Caco-2 (cell line): Measurements from ENCODE around the gene TAF5. TPM values are rescaled to one million over a fixed set of nuclear protein-coding genes. Genes with fewer than 3 reads are reported as not detected.

Source experiments
- BruUV-seq: library from RNA; stranded (reverse); fragments of 400-500 nt; replicated peaks from 2 replicates; lab custom pipeline; 2021; lab: Mats Ljungman, UMichigan
- CTCF ChIA-PET: fragments of 300-600 bp; sonication (Branson Sonifier 250); formaldehyde crosslinking; loops from one replicate; lab custom pipeline; 2022; ENCODE audit warnings: antibody characterized with exemption; lab: Charles Lee
- POLR2A ChIA-PET: fragments of 300-600 bp; sonication (Branson Sonifier 250); formaldehyde crosslinking; loops from one replicate; lab custom pipeline; 2022; ENCODE audit warnings: antibody characterized with exemption; lab: Charles Lee
- DNase-seq, 2 experiments: peaks; one replicate each; pipeline versions ENCODE4 v3.0.0 to v3.0.0-alpha.2; 2020 to 2022
- H3K27me3 ChIP-seq: replicated peaks from 2 replicates; pipeline ENCODE4 v1.6.0; 2011; ENCODE audit warnings: low read length; ENCODE audit not compliant: control insufficient read depth, insufficient read depth
- H3K36me3 ChIP-seq: 2 replicates; pipeline ENCODE4 v1.5.1; 2011; ENCODE audit warnings: low read length; ENCODE audit not compliant: control insufficient read depth, insufficient read depth
- H3K4me1 ChIP-seq: fragments of 250-450 bp; sonication (Bioruptor Pico); 2 replicates; pipeline ENCODE4 v1.5.1; 2020; ENCODE audit warnings: mild to moderate bottlenecking
- H3K4me3 ChIP-seq: 2 replicates; pipeline ENCODE4 v1.5.1; 2011; ENCODE audit warnings: low read depth, mild to moderate bottlenecking, control low read depth, low read length
- H3K9me3 ChIP-seq: fragments of 250-450 bp; sonication (Bioruptor Pico); 2 replicates; pipeline ENCODE4 v1.5.1; 2020; ENCODE audit warnings: mild to moderate bottlenecking, moderate library complexity
- H3K27ac Mint-ChIP-seq: one replicate; pipeline ENCODE4 v1.8.0; 2022; ENCODE audit warnings: mixed read lengths; ENCODE audit not compliant: unreplicated experiment
- H3K27me3 Mint-ChIP-seq: one replicate; pipeline ENCODE4 v1.8.0; 2022; ENCODE audit warnings: mixed read lengths; ENCODE audit not compliant: insufficient read depth, unreplicated experiment
- H3K36me3 Mint-ChIP-seq: one replicate; pipeline ENCODE4 v1.8.0; 2022; ENCODE audit warnings: mild to moderate bottlenecking, mixed read lengths; ENCODE audit not compliant: insufficient read depth, unreplicated experiment
- H3K4me1 Mint-ChIP-seq: one replicate; pipeline ENCODE4 v1.8.0; 2022; ENCODE audit warnings: low read depth, mixed read lengths; ENCODE audit not compliant: unreplicated experiment
- H3K4me3 Mint-ChIP-seq: one replicate; pipeline ENCODE4 v1.8.0; 2022; ENCODE audit warnings: mild to moderate bottlenecking, moderate library complexity, mixed read lengths; ENCODE audit not compliant: unreplicated experiment
- H3K9me3 Mint-ChIP-seq: one replicate; pipeline ENCODE4 v1.8.0; 2022; ENCODE audit warnings: mixed read lengths; ENCODE audit not compliant: unreplicated experiment
- intact Hi-C: fragments of 100-400 bp; cut with micrococcal nuclease; formaldehyde crosslinking; loops from one replicate; pipeline ENCODE4 v1.10.0; 2022; ENCODE audit not compliant: unreplicated experiment
- total RNA-seq: library from RNA; stranded (reverse); gene quantifications from 2 replicates; pipeline ENCODE4 v1.2.3, GENCODE V29; 2022
- TF ChIP-seq, protein P1 (sequence below), 2 experiments: fragments of 200-600 bp in 1 of 2; IDR thresholded peaks; 1 replicate in 1 of 2; 2 replicates in 1 of 2; pipeline versions ENCODE4 v1.5.1 to v1.8.0; 2011 to 2022; ENCODE audit warnings: antibody characterized with exemption in 1 of 2, control low read depth in 1 of 2, inconsistent platforms in 1 of 2, low read depth in 1 of 2, low read length in 1 of 2, mild to moderate bottlenecking in 1 of 2, moderate library complexity in 1 of 2; ENCODE audit not compliant: insufficient read depth in 1 of 2, severe bottlenecking in 1 of 2, unreplicated experiment in 1 of 2

The TAF5 gene
- total RNA-seq, 1 experiment from 2014 or later: 6.3 TPM

DNA sequence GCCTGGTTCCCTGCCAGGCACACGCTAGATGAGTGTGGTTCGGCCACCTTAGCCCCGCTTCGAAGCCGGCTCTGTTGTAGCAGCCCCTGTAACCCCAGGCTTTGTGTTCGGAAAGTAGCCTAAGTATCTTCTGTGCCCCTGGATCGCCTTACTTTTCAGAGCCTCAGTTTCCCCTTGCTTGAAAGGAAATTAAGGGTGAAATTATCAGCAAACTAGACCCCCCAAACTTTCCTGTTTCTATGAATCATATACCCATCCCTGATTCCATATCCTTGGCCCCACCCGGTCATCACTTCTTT lies 29.0 kb downstream of the TAF5 start:
- H3K36me3 ChIP-seq: peaks cover 3% of the 10 kb centered on the region; the same call in 1 of the 2 replicates
- H3K4me1 ChIP-seq: peaks cover 7% of the 10 kb centered on the region; the same call in 1 of the 2 replicates
- ChIA-PET POLR2A (interaction anchor here (0.6 to 2.0 kb wide), 3 partner anchors 28 to 166 kb away, joined by 5 to 14 read pairs (median 9); no protein-coding TSS in a partner anchor), CTCF (interaction anchor here (1.0 to 1.4 kb wide), 3 partner anchors 9 to 89 kb away, joined by 3 to 4 read pairs (median 3); no protein-coding TSS in a partner anchor)
- DNase-seq: no peak
- Mint-ChIP-seq H3K36me3 (peaks cover 87% of the 10 kb centered on the region), H3K4me1 (peaks cover 23% of the 10 kb centered on the region), H3K27ac (peak overlapping the region; percentile 96), H3K27me3 (no peaks in the 10 kb centered on the region), H3K9me3 (no peaks in the 10 kb centered on the region), H3K4me3 (peak overlapping the region; percentile 92)
- TF ChIP-seq, protein P1, sequence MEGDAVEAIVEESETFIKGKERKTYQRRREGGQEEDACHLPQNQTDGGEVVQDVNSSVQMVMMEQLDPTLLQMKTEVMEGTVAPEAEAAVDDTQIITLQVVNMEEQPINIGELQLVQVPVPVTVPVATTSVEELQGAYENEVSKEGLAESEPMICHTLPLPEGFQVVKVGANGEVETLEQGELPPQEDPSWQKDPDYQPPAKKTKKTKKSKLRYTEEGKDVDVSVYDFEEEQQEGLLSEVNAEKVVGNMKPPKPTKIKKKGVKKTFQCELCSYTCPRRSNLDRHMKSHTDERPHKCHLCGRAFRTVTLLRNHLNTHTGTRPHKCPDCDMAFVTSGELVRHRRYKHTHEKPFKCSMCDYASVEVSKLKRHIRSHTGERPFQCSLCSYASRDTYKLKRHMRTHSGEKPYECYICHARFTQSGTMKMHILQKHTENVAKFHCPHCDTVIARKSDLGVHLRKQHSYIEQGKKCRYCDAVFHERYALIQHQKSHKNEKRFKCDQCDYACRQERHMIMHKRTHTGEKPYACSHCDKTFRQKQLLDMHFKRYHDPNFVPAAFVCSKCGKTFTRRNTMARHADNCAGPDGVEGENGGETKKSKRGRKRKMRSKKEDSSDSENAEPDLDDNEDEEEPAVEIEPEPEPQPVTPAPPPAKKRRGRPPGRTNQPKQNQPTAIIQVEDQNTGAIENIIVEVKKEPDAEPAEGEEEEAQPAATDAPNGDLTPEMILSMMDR (IDR thresholded peaks at IDR 0.05; ENCODE audit: insufficient read depth in 1 of 2, low read depth in 1 of 2, low read length in 1 of 2, severe bottlenecking in 1 of 2, unreplicated experiment in 1 of 2): no peak
- no peaks in the 10 kb centered on the region for H3K9me3 ChIP-seq
- intact Hi-C loops: loop anchor here (1.0 kb wide), 1 partner anchor 28 kb away; no protein-coding TSS in a partner anchor
- BruUV-seq: TSS peak; percentile 69
- peak overlapping the region; percentile 91 for H3K4me3 ChIP-seq
- H3K27me3 ChIP-seq: no peaks in the 10 kb centered on the region

DNA sequence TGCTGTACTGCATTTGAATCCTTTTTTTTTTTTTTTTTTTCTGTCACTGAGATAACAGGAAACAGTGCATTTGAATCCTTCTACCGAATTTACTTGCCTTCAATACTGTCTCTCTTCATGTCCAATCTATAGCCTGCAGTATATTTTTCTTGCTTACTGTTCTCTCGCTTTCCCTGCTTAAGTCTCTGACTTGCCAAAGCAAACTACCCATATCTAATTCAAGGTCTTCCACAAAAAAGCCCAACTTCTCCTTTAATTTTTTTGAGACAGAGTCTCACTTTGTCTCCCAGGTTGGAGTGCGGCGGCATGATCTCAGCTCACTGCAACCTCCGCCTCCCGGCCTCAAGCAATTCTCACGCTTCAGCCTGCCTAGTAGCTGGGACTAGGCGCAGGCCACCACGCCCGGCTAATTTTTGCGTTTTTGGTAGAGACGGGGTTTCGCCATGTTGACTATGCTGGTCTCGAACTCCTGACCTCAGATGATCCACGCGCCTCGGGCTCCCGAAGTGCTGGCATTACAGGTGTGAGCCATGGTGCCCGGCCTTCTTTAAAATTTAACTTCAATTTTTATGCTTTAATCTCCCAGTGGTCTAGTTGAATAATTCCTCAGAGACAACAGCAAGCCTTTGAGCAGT lies 29.5 kb downstream of the TAF5 start:
- Mint-ChIP-seq H3K4me1 (peaks cover 23% of the 10 kb centered on the region), H3K27ac (peak overlapping the region; percentile 96), H3K27me3 (no peaks in the 10 kb centered on the region), H3K36me3 (peaks cover 87% of the 10 kb centered on the region), H3K9me3 (no peaks in the 10 kb centered on the region), H3K4me3 (peak overlapping the region; percentile 92)
- Histone ChIP-seq H3K4me3 (peak overlapping the region; percentile 91), H3K27me3 (no peaks in the 10 kb centered on the region), H3K4me1 (peaks cover 7% of the 10 kb centered on the region; the same call in 1 of the 2 replicates), H3K36me3 (peaks cover 3% of the 10 kb centered on the region; the same call in 1 of the 2 replicates), H3K9me3 (no peaks in the 10 kb centered on the region)
- DNase-seq: no peak
- intact Hi-C loops: no loop called here
- TF ChIP-seq, protein P1 (IDR thresholded peaks at IDR 0.05; ENCODE audit: insufficient read depth in 1 of 2, low read depth in 1 of 2, low read length in 1 of 2, severe bottlenecking in 1 of 2, unreplicated experiment in 1 of 2): no peak
- no TSS peak for BruUV-seq
- POLR2A ChIA-PET: interaction anchor here (0.6 to 2.0 kb wide), 3 partner anchors 28 to 166 kb away, joined by 5 to 14 read pairs (median 9); no protein-coding TSS in a partner anchor
- CTCF ChIA-PET: interaction anchor here (1.0 to 1.4 kb wide), 3 partner anchors 8 to 88 kb away, joined by 3 to 4 read pairs (median 3); no protein-coding TSS in a partner anchor

DNA sequence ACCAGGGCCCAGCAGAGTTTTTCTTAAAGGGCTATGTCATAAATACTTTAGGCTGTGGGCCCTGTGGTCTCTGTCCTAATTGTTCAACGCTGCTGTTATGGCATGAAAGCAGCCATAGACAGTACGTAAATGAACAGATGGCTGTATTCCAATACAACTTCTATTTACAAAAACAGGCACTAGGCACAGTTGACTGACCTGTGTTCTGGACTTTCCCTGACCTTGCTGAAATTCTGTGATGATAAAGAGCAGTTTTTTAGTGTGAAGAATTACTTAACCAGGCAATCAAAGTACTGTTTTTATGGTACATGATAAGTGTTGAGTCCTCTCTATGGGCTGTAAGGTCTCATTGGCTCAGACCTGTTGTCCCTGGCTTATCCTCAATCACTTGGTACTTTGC lies 45.8 kb downstream of the TAF5 start:
- POLR2A ChIA-PET: no interaction called here
- CTCF ChIA-PET: no interaction called here
- Mint-ChIP-seq H3K4me1 (no peaks in the 10 kb centered on the region), H3K27ac (no peak overlapping the region), H3K4me3 (no peak overlapping the region), H3K36me3 (peaks cover 86% of the 10 kb centered on the region), H3K27me3 (no peaks in the 10 kb centered on the region), H3K9me3 (no peaks in the 10 kb centered on the region)
- TF ChIP-seq, protein P1 (IDR thresholded peaks at IDR 0.05; ENCODE audit: insufficient read depth in 1 of 2, low read depth in 1 of 2, low read length in 1 of 2, severe bottlenecking in 1 of 2, unreplicated experiment in 1 of 2): no peak
- peaks cover 8% of the 10 kb centered on the region for H3K36me3 ChIP-seq
- DNase-seq: no peak
- no peaks in the 10 kb centered on the region for H3K9me3 ChIP-seq
- no peaks in the 10 kb centered on the region for H3K27me3 ChIP-seq
- no TSS peak for BruUV-seq
- intact Hi-C loops: no loop called here
- H3K4me3 ChIP-seq: no peak overlapping the region
- H3K4me1 ChIP-seq: no peaks in the 10 kb centered on the region
